ENCODE data around the gene PIK3C2B. TPM values are rescaled to one million over a fixed set of nuclear protein-coding genes. Genes with fewer than 3 reads are reported as not detected.

Gene PIK3C2B
- total RNA-seq, 1 experiment from 2014 or later: 19.1 TPM

GRCh38 chr1:204516180-204516879, 21.7 kb upstream of the PIK3C2B start, which contains the start of gene MDM4:
MDM4 (plus strand) TSS chr1:204516406; CDS start chr1:204525519, 9,113 bp downstream.
- no peaks in the 10 kb centered on the region for H3K27me3 ChIP-seq (ENCODE audit: control insufficient read depth, insufficient read depth, low read length)
- no peaks in the 10 kb centered on the region for H3K36me3 ChIP-seq (ENCODE audit: control insufficient read depth, insufficient read depth, low read length)
- no peaks in the 10 kb centered on the region for H3K9me3 ChIP-seq (ENCODE audit: control insufficient read depth, insufficient read depth, low read depth, low read length)
- BruUV-seq (replicated peaks): no TSS peak
- peak within 1 kb of the TSS; percentile 96 for H3K27ac ChIP-seq (ENCODE audit: low read length)
- 0 out of 2 replicates have a peak, but pooled peaks cover 2% of the 10 kb centered on the region for H3K4me1 ChIP-seq (ENCODE audit: control insufficient read depth, insufficient read depth, low read length)
- in situ Hi-C loops (cut with HindIII; ENCODE audit: low pct_unique_long_range_greater_than_20kb, low sequenced_read_pairs) (no loop called here), intact Hi-C loops (cut with micrococcal nuclease; ENCODE audit: unreplicated experiment) (no loop called here)
- ATAC-seq (peak; percentile 100), DNase-seq (ENCODE audit: low read depth, low spot score) (peak; percentile 80)
- ChIA-PET POLR2A (interaction anchor here (0.6 to 1.4 kb wide), 8 partner anchors 9 to 178 kb away, joined by 3 to 20 read pairs (median 4); no protein-coding TSS in a partner anchor), CTCF (interaction anchor here (0.6 to 2.0 kb wide), 5 partner anchors 10 to 118 kb away, joined by 3 to 5 read pairs (median 3); no protein-coding TSS in a partner anchor)
- H3K4me3 ChIP-seq (ENCODE audit: low read depth in 2 of 2, low read length in 2 of 2): peak within 1 kb of the TSS; percentile 72 to 88
- TF ChIP-seq POLR2AphosphoS5 (IDR thresholded peaks at IDR 0.05; ENCODE audit: low read depth, low read length) (peak; percentile 81), CTCF (IDR thresholded peaks at IDR 0.05) (no peak), TCF7L2 (IDR thresholded peaks at IDR 0.05; ENCODE audit: low read depth, low read length) (peak; percentile 89)

GRCh38 chr1:204514828-204515227, 20.2 kb upstream of the PIK3C2B start:
- DNase-seq (ENCODE audit: low read depth, low spot score): no peak
- Histone ChIP-seq H3K9me3 (ENCODE audit: control insufficient read depth, insufficient read depth, low read depth, low read length) (no peaks in the 10 kb centered on the region), H3K4me3 (ENCODE audit: low read depth in 2 of 2, low read length in 2 of 2) (no peak overlapping the region), H3K27ac (ENCODE audit: low read length) (no peak overlapping the region), H3K27me3 (ENCODE audit: control insufficient read depth, insufficient read depth, low read length) (no peaks in the 10 kb centered on the region), H3K4me1 (ENCODE audit: control insufficient read depth, insufficient read depth, low read length) (no peaks in the 10 kb centered on the region), H3K36me3 (ENCODE audit: control insufficient read depth, insufficient read depth, low read length) (no peaks in the 10 kb centered on the region)
- no TSS peak for BruUV-seq (replicated peaks)
- POLR2A ChIA-PET: no interaction called here
- no peak for ATAC-seq
- intact Hi-C loops (cut with micrococcal nuclease; ENCODE audit: unreplicated experiment): no loop called here
- CTCF ChIA-PET: no interaction called here
- no peak for TF ChIP-seq POLR2AphosphoS5 (IDR thresholded peaks at IDR 0.05; ENCODE audit: low read depth, low read length)
- TF ChIP-seq CTCF (IDR thresholded peaks at IDR 0.05): no peak
- TF ChIP-seq REST (IDR thresholded peaks at IDR 0.05; ENCODE audit: insufficient read depth in 1 of 2, low read depth in 2 of 2, low read length in 1 of 2): no peak
- TF ChIP-seq TCF7L2 (IDR thresholded peaks at IDR 0.05; ENCODE audit: low read depth, low read length): no peak
- TF ChIP-seq SIN3A (IDR thresholded peaks at IDR 0.05; ENCODE audit: borderline replicate concordance, insufficient read depth, low read depth, low read length): no peak
- in situ Hi-C loops (cut with HindIII; ENCODE audit: low pct_unique_long_range_greater_than_20kb, low sequenced_read_pairs): no loop called here
